Activated CD4-positive, alpha-beta T cell treated with anti-CD3 and anti-CD28 coated beads for 36 hours (primary cell): Measurements from ENCODE around the gene GARRE1. TPM values are rescaled to one million over a fixed set of nuclear protein-coding genes. Genes with fewer than 3 reads are reported as not detected.
"Not testable (repeated sequence)": the region's sequence is repeated elsewhere in the genome, so short reads cannot be mapped to it uniquely, and the experiment has no call there.

Source experiments
- ATAC-seq: fragments of 200-7000 bp; cut with Tn5 transposase; one replicate; pipeline ENCODE4 v1.10.0; 2021; ENCODE audit warnings: mild to moderate bottlenecking, moderate library complexity
- CTCF ChIA-PET: fragments of 350-600 bp; sonication (Branson Sonifier 250); formaldehyde crosslinking; loops from one replicate; lab custom pipeline; 2021; ENCODE audit warnings: antibody characterized with exemption; lab: Charles Lee
- POLR2A ChIA-PET: fragments of 350-600 bp; sonication (Branson Sonifier 250); formaldehyde crosslinking; loops from one replicate; lab custom pipeline; 2021; ENCODE audit warnings: antibody characterized with exemption, inconsistent platforms; lab: Charles Lee
- DNase-seq: peaks from one replicate; pipeline ENCODE4 v3.0.0-alpha.2; 2020
- H3K27ac Mint-ChIP-seq: one replicate; pipeline ENCODE4 v1.8.0; 2021; ENCODE audit warnings: mixed read lengths
- H3K27me3 Mint-ChIP-seq: one replicate; pipeline ENCODE4 v1.8.0; 2021; ENCODE audit warnings: mixed read lengths
- H3K36me3 Mint-ChIP-seq: one replicate; pipeline ENCODE4 v1.8.0; 2021; ENCODE audit warnings: low read depth, mixed read lengths
- H3K4me1 Mint-ChIP-seq: one replicate; pipeline ENCODE4 v1.8.0; 2021; ENCODE audit warnings: mixed read lengths
- H3K4me3 Mint-ChIP-seq: one replicate; pipeline ENCODE4 v1.8.0; 2021; ENCODE audit warnings: mild to moderate bottlenecking, moderate library complexity, mixed read lengths
- H3K9me3 Mint-ChIP-seq: one replicate; pipeline ENCODE4 v1.8.0; 2021; ENCODE audit warnings: low read depth, mixed read lengths
- intact Hi-C, 2 experiments: fragments of 100-400 bp; cut with DNase I in 1 of 2; cut with micrococcal nuclease in 1 of 2; formaldehyde crosslinking; loops; one replicate each; pipeline versions ENCODE4 v1.14.2 to v1.15.1; 2022 to 2024; cut with DNase I, micrococcal nuclease
- total RNA-seq, 2 experiments: library from RNA; stranded (reverse); gene quantifications; one replicate each; pipeline ENCODE4 v1.2.3, GENCODE V29; 2021

The GARRE1 gene
- total RNA-seq, 2 experiments from 2014 or later = 14.6 to 16.1 TPM

- DNase-seq = no peak
- Mint-ChIP-seq H3K4me3 (no peak overlapping the region), H3K27me3 (no peaks in the 10 kb centered on the region), H3K27ac (no peak overlapping the region), H3K36me3 (peaks cover 37% of the 10 kb centered on the region), H3K4me1 (peaks cover 44% of the 10 kb centered on the region), H3K9me3 (no peaks in the 10 kb centered on the region)
- no peak for ATAC-seq
- POLR2A ChIA-PET = no interaction called here
- intact Hi-C loops = loop anchor here (5.0 kb wide), 1 partner anchor 116 kb away; no protein-coding TSS in a partner anchor
- CTCF ChIA-PET = interaction anchor here (0.8 to 1.5 kb wide), 2 partner anchors 9 to 10 kb away, joined by 3 to 4 read pairs; no protein-coding TSS in a partner anchor
These were observed 23.5 kb upstream of the GARRE1 start for GRCh38 chr19:34230820-34231219.

DNA sequence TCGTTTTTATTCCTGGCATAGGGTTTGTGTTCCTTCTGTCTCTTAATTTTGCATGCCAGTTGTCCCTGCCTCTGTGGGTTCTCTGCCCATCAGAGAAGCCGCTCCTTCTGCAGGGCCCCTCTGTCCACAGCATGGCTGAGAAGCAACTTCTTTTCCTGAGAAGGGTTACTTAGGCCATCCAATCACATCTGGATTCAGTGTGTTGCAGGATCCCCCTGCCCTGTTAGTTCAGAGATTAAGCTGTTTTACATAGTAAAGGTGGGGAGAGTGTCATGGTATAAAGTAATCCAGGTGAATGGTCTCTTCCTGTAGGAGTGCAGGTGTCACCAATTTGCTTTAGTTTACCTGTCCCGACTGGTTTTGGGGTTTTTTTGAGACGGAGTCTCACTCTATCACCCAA, 22.9 kb upstream of the GARRE1 start:
- Mint-ChIP-seq H3K9me3 (no peaks in the 10 kb centered on the region), H3K27me3 (no peaks in the 10 kb centered on the region), H3K4me1 (peaks cover 38% of the 10 kb centered on the region), H3K4me3 (no peak overlapping the region), H3K36me3 (peaks cover 34% of the 10 kb centered on the region), H3K27ac (no peak overlapping the region)
- CTCF ChIA-PET = interaction anchor here (0.8 to 1.6 kb wide), 6 partner anchors 8 to 910 kb away, joined by 3 to 5 read pairs (median 4); no protein-coding TSS in a partner anchor
- POLR2A ChIA-PET = no interaction called here
- intact Hi-C loops = loop anchor here (5.0 kb wide), 1 partner anchor 116 kb away; no protein-coding TSS in a partner anchor
- no peak for DNase-seq
- no peak for ATAC-seq

- peak; percentile 53 for DNase-seq
- no peaks in the 10 kb centered on the region for H3K9me3 Mint-ChIP-seq
- H3K27ac Mint-ChIP-seq = peak overlapping the region; percentile 80
- POLR2A ChIA-PET = interaction anchor here (0.9 to 1.1 kb wide), 2 partner anchors 37 to 44 kb away, joined by 3 read pairs; no protein-coding TSS in a partner anchor
- peak; percentile 87 for ATAC-seq
- peaks cover 23% of the 10 kb centered on the region for H3K36me3 Mint-ChIP-seq
- H3K4me3 Mint-ChIP-seq = no peak overlapping the region
- no peaks in the 10 kb centered on the region for H3K27me3 Mint-ChIP-seq
- intact Hi-C loops = loop anchor here (2.0 to 5.0 kb wide), 3 partner anchors 14 to 114 kb away; no protein-coding TSS in a partner anchor
- H3K4me1 Mint-ChIP-seq = peaks cover 31% of the 10 kb centered on the region
- CTCF ChIA-PET = interaction anchor here (0.6 to 2.6 kb wide), 8 partner anchors 10 to 407 kb away, joined by 3 to 10 read pairs (median 4); no protein-coding TSS in a partner anchor
These were observed 21.5 kb upstream of the GARRE1 start for GRCh38 chr19:34232566-34233481.

DNA sequence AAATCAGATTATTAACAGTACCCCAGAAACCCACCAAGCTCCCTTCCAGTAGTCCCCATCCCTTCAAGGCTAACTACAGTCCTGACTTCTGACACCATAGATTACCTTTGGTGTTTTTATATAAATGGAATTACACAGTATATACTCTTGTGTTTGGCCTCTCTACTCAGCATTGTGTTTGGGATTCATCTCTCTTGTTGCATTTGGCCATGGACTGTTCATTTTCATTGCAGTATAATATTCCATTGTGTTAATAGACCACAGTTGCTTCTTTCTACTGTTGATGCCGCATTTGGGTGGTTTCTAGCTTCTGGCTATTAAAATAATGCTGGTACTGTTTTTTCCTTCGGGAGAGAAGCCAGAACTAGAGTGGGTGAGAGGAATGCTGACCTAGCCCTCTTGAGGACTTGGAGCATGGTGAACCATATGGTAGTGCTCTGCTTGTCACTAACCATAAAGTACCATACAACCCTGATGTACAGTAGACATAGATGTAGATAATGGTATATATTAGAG, 18.9 kb upstream of the GARRE1 start:
- intact Hi-C loops = no loop called here
- peaks cover 5% of the 10 kb centered on the region for H3K36me3 Mint-ChIP-seq
- DNase-seq = no peak
- ChIA-PET POLR2A (no interaction called here), CTCF (no interaction called here)
- H3K4me1 Mint-ChIP-seq = peaks cover 21% of the 10 kb centered on the region
- H3K27ac Mint-ChIP-seq = no peak overlapping the region
- ATAC-seq = no peak
- H3K4me3 Mint-ChIP-seq = no peak overlapping the region
- H3K9me3 Mint-ChIP-seq = no peaks in the 10 kb centered on the region
- no peaks in the 10 kb centered on the region for H3K27me3 Mint-ChIP-seq

GRCh38 chr19:34236035-34236987, 18.0 kb upstream of the GARRE1 start:
- no peak overlapping the region for H3K4me3 Mint-ChIP-seq

GRCh38 chr19:34237283-34237682, 17.1 kb upstream of the GARRE1 start:
- ChIA-PET CTCF (no interaction called here), POLR2A (no interaction called here)
- intact Hi-C loops = no loop called here
- H3K4me1 Mint-ChIP-seq = peaks cover 13% of the 10 kb centered on the region
- no peaks in the 10 kb centered on the region for H3K9me3 Mint-ChIP-seq
- no peak overlapping the region for H3K27ac Mint-ChIP-seq
- H3K27me3 Mint-ChIP-seq = no peaks in the 10 kb centered on the region
- no peak overlapping the region for H3K4me3 Mint-ChIP-seq
- DNase-seq (no peak), ATAC-seq (no peak)
- peaks cover 5% of the 10 kb centered on the region for H3K36me3 Mint-ChIP-seq

More at GRCh38 chr19:34236035-34236987, 18.0 kb upstream of the GARRE1 start:
- peaks cover 16% of the 10 kb centered on the region for H3K4me1 Mint-ChIP-seq
- H3K9me3 Mint-ChIP-seq = no peaks in the 10 kb centered on the region
- no peak overlapping the region for H3K27ac Mint-ChIP-seq
- ATAC-seq (no peak), DNase-seq (no peak)
- POLR2A ChIA-PET = no interaction called here
- intact Hi-C loops = no loop called here
- H3K36me3 Mint-ChIP-seq = peaks cover 5% of the 10 kb centered on the region
- CTCF ChIA-PET = interaction anchor here (0.7 to 0.8 kb wide), 2 partner anchors 92 to 107 kb away, joined by 3 to 5 read pairs; no protein-coding TSS in a partner anchor
- H3K27me3 Mint-ChIP-seq = no peaks in the 10 kb centered on the region

GRCh38 chr19:34237939-34238338, 16.4 kb upstream of the GARRE1 start:
- Mint-ChIP-seq H3K4me1 (peaks cover 7% of the 10 kb centered on the region), H3K4me3 (no peak overlapping the region), H3K9me3 (no peaks in the 10 kb centered on the region), H3K36me3 (peaks cover 5% of the 10 kb centered on the region), H3K27me3 (no peaks in the 10 kb centered on the region), H3K27ac (no peak overlapping the region)
- ATAC-seq (no peak), DNase-seq (no peak)
- ChIA-PET CTCF (no interaction called here), POLR2A (no interaction called here)
- intact Hi-C loops = no loop called here

DNA sequence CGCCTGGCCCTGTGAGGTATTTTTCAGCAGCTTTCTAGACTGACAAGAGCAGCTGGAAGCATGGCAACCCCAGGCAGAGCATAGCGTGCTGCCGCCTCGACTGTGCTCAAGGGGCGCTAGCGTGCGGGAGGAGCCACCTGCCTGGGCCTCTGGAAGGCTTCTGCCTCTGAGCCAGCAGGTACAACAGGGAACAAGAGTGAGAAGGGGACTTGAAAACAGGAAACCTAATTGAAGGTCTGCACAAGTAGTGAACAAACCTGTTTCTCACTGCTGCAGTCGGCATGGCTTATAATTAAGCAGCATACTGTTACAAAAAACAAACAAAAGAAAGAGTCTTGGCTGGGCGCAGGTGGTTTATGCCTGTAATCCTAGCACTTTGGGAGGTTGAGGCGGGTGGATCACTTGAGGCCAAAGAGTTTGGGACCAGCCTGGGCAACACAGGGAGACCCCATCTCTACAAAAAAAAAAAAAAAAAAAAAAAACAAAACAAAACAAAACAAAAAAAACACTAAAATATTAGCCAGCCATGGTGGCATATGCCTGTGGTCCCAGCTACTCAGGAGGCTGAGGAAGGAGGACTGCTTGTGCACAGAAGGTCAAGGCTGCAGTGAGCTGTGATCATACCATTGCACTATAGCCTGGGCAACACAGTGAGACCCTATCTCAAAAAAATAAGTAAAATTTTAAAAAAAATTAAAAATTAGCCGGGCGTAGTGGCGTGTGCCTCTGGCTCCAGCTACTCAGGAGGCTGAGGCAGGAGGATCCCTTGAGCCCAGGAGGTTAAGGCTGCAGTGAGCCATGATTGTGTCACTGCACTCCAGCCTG, 12.6 kb upstream of the GARRE1 start:
- Mint-ChIP-seq H3K4me1 (peaks cover 3% of the 10 kb centered on the region), H3K36me3 (no peaks in the 10 kb centered on the region), H3K4me3 (no peak overlapping the region), H3K27me3 (no peaks in the 10 kb centered on the region), H3K27ac (no peak overlapping the region), H3K9me3 (no peaks in the 10 kb centered on the region)
- ATAC-seq (peak; percentile 88), DNase-seq (peak; percentile 69)
- intact Hi-C loops = no loop called here
- ChIA-PET CTCF (interaction anchor here (0.5 to 1.0 kb wide), 3 partner anchors 20 to 94 kb away, joined by 3 to 5 read pairs (median 4); no protein-coding TSS in a partner anchor), POLR2A (no interaction called here)

DNA sequence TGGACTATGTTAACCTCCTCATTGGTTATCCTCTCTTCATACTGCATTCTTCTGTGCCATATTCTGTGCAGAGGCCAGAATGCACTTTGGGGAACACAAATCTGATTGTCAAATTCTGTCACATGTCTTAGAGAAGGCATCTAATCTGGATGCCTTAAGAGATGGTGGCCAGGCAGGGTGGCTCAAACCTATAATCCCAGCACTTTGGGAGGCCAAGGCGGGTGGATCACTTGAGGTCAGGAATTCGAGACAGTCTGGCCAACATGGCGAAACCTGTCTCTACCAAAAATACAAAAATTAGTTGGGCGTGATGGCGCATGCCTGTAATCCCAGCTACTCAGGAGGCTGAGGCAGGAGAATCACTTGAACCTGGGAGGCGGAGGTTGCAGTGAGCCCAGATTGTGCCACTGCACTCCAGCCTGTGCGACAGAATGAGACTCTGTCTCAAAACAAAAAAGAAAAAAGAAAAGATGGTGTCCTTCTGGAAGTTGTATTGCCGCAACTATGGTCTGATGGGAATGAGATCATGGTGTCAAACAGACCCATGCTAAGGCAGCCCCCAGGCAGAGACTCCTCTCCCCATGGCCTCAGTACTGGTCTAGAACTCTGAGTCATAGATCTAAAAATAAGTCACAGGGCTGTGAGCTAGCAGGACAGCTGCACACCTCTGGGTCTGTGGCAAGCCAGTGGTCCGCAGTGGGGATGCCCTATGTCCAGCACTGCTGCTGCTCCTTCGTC, 11.0 kb upstream of the GARRE1 start:
- H3K27me3 Mint-ChIP-seq, H3K9me3 Mint-ChIP-seq, intact Hi-C loops, H3K4me1 Mint-ChIP-seq, DNase-seq, ATAC-seq, H3K27ac Mint-ChIP-seq, H3K36me3 Mint-ChIP-seq, POLR2A ChIA-PET, H3K4me3 Mint-ChIP-seq: not testable (repeated sequence)
- CTCF ChIA-PET = interaction anchor here (1.0 kb wide), 1 partner anchor 18 kb away, joined by 4 read pairs; no protein-coding TSS in a partner anchor
